Measurements from ENCODE around the gene DEFB125.
"Not testable (repeated sequence)": the region's sequence is repeated elsewhere in the genome, so short reads cannot be mapped to it uniquely, and the experiment has no call there.

Gene DEFB125

GRCh38 chr20:87401-87800, at the start of gene DEFB125:
TSS of gene DEFB125 (plus strand) at chr20:87672. CDS start at chr20:87710, 38 bp downstream.
- in situ Hi-C loops (cut with HindIII; ENCODE audit: low sequenced_read_pairs) = no loop called here

DNA sequence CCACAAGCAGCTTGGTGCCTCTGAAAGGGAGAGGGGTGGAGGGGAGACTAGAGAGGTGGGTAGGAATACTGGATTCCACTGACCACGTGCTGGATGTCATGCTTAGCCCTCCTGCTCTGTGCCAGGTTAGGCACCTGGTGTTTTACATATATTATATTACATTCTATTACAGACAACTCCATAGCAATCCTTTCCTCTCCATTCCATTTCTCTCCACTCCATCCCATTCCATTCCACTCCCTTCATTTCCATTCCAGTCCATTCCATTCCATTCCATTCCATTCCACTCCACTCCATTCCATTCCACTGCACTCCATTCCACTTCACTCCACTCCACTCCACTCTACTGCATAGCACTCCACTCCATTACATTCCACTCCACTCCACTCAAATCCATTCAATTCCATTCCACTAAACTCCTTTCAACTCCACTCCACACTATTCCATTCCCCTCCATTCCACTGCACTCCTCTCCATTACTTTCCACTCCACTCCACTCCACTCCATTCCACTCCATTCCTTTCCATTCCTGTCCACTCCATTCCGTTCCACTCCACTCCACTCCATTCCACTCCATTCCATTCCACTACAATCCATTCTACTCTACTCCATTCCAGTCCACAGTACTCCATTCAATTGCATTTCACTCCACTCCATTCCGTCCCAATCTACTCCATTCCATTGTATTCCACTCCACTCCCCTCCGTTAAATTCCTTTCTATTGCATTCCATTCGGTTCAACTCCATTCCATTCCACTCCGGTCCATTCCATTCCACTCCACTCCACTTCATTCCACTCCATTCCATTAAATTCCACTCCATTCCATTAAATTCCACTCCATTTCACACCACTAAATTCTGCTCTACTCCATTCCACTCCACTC, 27.2 kb upstream of the DEFB125 start:
- in situ Hi-C loops (cut with HindIII; ENCODE audit: low sequenced_read_pairs) = no loop called here

- in situ Hi-C loops (cut with HindIII; ENCODE audit: low sequenced_read_pairs) = no loop called here
Measured at GRCh38 chr20:61230-61629, 26.2 kb upstream of the DEFB125 start.

DNA sequence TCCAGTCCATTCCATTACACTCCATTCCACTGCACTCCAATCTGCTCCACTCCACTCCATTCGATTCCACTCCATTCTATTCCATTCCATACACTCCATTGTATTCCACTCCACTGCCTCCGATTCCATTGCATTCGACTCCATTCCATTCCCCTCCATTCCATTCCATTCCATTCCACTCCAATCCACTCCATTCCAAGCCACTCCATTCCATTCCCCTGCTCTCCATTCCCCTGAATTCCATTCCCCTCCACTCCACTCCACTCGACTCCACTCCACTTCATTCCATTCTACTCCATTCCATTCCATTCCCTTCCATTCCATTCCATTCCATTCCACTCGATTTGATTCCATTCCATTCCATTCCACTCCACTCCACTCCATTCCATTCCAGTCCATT, 25.7 kb upstream of the DEFB125 start:
- in situ Hi-C loops (cut with HindIII; ENCODE audit: low sequenced_read_pairs) = no loop called here

GRCh38 chr20:62487-62886, 25.0 kb upstream of the DEFB125 start:
- in situ Hi-C loops (cut with HindIII; ENCODE audit: low sequenced_read_pairs) = no loop called here

DNA sequence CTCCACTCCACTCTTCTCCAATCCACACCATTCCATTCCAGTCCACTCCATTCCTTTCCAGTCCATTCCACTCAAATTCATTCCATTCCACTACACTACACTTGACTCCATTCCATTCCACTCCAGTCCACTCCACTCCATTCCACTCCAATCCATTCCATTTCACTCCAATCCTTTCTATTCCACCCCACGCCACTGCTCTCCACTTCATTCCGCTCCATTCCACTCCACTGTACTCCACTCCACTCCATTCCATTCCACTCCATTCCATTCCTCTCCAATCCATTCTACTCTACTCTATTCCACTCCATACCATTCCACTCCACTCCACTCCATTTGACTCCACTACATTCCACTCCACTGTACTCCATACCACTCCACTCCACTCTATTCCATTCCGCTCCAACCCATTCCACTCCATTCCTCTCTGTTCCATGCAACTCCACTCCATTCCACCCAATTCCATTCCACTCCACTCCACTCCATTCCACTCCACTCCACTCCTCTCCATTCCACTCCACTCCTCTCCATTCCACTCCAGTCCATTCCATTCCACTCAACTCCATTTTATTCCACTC, 23.4 kb upstream of the DEFB125 start:
- in situ Hi-C loops (cut with HindIII; ENCODE audit: low sequenced_read_pairs) = no loop called here

- in situ Hi-C loops (cut with HindIII; ENCODE audit: low sequenced_read_pairs) = no loop called here
Measured at GRCh38 chr20:64766-65322, 22.6 kb upstream of the DEFB125 start.

- in situ Hi-C loops (cut with HindIII; ENCODE audit: low sequenced_read_pairs) = no loop called here
Measured at GRCh38 chr20:77231-77630, 10.2 kb upstream of the DEFB125 start.

- in situ Hi-C loops (cut with HindIII; ENCODE audit: low sequenced_read_pairs) = no loop called here
Measured at GRCh38 chr20:78338-78737, 9.1 kb upstream of the DEFB125 start.

- in situ Hi-C loops (cut with HindIII; ENCODE audit: low sequenced_read_pairs) = no loop called here
Measured at GRCh38 chr20:79565-79964, 7.9 kb upstream of the DEFB125 start.

- in situ Hi-C loops (cut with HindIII; ENCODE audit: low sequenced_read_pairs) = no loop called here
Measured at GRCh38 chr20:90651-91050, 3.2 kb downstream of the DEFB125 start.

GRCh38 chr20:93641-94040, 6.2 kb downstream of the DEFB125 start:
- in situ Hi-C loops (cut with HindIII; ENCODE audit: low sequenced_read_pairs) = no loop called here

- in situ Hi-C loops (cut with HindIII; ENCODE audit: low sequenced_read_pairs) = no loop called here
Measured at GRCh38 chr20:95215-95614, 7.7 kb downstream of the DEFB125 start.

GRCh38 chr20:97691-98090, 10.2 kb downstream of the DEFB125 start:
- in situ Hi-C loops (cut with HindIII; ENCODE audit: low sequenced_read_pairs) = not testable (repeated sequence)

DNA sequence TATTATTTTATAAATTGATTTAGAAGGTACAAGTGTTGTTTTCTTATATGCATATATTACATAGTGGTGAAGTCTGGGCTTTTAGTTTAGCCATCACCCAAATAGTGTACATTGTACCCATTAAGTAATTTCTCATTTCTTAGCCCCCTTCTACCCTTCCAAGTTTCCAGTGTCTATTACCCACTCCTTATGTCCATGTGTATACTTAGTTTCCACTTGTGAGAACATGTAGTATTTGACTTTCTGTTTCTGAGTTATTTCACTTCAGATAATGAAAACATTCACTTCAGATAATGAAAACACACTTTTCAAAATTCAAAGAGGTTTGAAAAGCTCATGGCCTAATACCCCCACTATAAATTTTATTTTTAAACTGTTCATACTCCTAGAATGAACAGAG, 14.5 kb downstream of the DEFB125 start:
- in situ Hi-C loops (cut with HindIII; ENCODE audit: low sequenced_read_pairs) = no loop called here

DNA sequence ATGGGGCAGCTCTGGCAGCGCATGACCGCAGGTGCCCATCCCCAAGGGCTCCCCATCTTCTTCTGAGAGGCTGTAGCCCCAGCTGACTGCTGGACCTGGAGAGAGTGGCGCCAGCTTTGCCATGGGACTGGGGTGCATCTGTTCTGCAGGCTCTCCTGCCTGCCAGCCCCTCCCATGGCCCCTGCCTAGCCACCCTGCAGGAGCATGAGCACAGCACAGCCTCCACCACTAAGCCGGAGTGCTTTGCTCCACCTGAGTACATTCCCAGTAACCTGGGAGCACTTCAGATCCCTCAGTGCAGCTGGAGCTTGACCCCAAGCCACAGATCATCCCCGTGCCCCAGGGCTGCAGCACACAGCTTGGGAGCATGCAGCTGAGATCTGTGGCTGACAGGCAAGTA, 16.0 kb downstream of the DEFB125 start:
- in situ Hi-C loops (cut with HindIII; ENCODE audit: low sequenced_read_pairs) = no loop called here

GRCh38 chr20:112396-112795, 24.9 kb downstream of the DEFB125 start:
- in situ Hi-C loops (cut with HindIII; ENCODE audit: low sequenced_read_pairs) = no loop called here

DNA sequence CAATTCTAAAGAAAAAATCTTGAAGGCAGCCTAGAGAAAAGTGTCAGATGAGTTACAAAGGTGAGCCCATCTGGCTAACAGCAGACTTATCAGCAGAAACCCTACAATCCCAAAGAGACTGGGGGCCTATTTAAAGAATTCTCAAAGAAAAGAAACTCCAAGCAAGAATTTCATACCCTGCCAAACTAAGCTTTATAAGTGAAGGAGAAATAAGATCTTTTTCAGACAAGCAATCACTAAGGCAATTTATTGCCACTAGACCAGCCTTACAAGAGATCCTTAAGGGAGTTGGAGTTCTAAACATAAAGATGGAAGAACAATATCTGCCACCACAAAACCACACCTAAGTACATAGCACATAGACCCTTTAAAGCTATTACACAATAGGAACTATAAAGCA, 30.0 kb downstream of the DEFB125 start:
- in situ Hi-C loops (cut with HindIII; ENCODE audit: low sequenced_read_pairs) = no loop called here

DNA sequence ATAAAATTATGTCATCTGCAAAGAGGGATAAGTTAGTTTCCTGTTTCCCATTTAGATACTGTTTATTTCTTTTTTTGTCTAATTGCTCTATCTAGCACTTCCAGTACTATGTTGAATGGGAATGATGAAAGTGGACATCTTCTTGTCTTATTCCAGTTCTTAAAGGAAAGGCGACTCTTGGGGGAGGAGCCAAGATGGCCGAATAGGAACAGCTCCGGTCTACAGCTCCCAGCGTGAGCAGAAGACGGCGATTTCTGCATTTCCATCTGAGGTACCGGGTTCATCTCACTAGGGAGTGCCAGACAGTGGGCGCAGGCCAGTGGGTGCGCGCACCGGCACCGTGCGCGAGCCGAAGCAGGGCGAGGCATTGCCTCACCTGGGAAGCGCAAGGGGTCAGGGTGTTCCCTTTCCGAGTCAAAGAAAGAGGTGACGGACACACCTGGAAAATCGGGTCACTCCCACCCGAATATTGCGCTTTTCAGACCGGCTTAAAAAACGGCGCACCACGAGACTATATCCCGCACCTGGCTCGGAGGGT, 42.4 kb downstream of the DEFB125 start:
- in situ Hi-C loops (cut with HindIII; ENCODE audit: low sequenced_read_pairs) = not testable (repeated sequence)

DNA sequence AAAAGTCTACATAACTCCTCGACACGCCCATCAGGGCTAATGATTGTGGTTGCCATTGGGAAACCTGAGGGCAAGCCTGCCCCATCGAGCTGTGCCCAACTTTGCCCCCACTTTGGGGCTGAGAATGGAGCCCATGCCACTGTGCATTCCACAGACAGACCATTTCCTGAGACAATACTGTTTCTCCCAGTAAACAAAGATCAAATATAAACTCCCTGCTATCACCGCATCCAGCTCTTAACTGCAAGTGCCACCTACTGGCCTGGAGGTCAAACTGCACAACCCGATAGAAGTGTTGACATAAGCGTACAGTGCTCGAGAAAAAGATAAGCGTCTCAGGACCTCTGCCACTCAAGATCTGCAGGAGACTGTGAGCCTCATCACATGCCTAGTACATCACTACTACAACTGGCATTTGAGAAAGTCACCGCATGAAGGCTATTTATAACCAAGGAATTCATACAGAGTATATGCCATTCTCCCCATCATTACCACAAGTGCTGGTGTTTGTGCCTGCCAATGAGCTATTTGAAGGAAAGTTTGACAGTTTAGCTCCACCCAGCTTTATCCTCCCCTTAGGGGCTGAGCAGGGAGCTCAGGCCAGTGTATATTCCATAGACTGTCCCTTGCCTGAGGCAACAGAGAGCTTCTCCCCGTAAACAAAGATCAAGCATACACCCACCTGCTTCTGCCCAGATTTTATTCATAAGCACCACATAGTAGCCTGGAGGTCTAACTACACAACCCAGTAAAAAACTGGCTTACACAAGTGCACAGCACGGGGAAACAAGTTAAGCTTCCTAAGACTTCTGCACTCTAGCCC, 50.4 kb downstream of the DEFB125 start:
- in situ Hi-C loops (cut with HindIII; ENCODE audit: low sequenced_read_pairs) = loop anchor here (5.0 kb wide), 2 partner anchors 54 to 89 kb away; partner anchors contain the start of gene DEFB129

DNA sequence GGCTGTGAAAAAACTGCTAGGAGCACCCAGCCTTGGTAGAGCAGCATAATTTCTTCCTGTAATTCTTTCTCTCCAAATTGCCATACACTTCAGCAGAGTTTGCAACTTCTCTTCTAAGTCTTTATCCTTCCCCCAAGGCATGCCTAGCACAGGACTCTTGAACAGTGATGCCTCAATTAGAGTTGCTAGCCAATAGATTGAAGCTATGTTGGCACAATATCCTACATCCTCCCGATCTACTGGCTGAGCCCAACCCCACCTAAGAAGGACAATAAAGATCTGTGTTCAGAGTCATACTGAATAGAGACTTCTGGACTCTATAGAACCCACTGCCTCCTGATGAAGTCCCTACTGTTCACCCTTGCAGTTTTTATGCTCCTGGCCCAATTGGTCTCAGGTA, 54.8 kb downstream of the DEFB125 start, which contains the start of gene DEFB126:
Gene DEFB126 (plus strand): TSS at position 301 of the 400 bp plus-strand sequence. CDS start 39 bp downstream, at position 340.
- in situ Hi-C loops (cut with HindIII; ENCODE audit: low sequenced_read_pairs) = no loop called here
